ENCODE measurements around the gene CUEDC2.
A peak's percentile ranks its signal among the peaks of the same experiment; 100 is the strongest.

Gene CUEDC2

DNA sequence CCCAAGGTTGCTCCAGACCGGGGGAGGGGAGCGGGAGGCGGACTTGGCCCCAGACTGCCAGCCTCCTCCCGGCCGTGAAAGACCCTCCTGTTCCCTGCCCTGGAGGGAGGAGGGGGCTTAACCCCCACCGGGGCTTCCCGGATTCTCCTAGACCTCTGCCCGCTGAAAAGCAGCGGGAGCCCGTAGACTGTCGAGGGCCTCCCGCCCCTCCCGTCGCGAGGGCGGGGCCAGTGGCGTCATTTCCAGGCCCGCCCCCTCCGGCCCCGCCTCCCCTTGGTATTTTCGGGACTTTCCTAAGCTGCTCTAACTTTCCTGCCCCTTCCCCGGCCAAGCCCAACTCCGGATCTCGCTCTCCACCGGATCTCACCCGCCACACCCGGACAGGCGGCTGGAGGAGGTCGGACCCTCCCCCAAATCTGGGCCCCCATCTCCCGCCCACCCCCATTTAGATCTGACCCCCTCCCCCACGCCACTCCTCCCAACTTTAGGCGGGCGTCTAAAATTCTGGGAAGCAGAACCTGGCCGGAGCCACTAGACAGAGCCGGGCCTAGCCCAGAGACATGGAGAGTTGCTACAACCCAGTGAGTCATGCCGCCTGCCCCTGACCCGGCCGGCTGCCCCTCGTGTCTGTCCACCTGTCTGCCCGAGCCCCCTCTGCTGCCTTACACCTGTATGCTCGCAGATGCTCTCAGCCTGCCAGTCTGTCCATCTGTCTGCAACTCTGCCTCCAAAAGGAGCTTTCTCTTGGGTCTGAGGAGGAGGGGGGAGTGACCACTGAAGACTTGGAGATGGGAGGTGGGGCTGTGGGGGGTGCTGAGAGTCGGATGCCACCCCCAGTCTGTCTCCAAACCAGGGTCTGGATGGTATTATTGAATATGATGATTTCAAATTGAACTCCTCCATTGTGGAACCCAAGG is 36.7 kb downstream of the CUEDC2 start, which contains the start of gene NFKB2:
Gene NFKB2 (plus strand): TSS at position 306 of the 917 bp plus-strand sequence. CDS start 255 bp downstream, at position 561.
- DNase-seq, result peak; percentile 77

DNA sequence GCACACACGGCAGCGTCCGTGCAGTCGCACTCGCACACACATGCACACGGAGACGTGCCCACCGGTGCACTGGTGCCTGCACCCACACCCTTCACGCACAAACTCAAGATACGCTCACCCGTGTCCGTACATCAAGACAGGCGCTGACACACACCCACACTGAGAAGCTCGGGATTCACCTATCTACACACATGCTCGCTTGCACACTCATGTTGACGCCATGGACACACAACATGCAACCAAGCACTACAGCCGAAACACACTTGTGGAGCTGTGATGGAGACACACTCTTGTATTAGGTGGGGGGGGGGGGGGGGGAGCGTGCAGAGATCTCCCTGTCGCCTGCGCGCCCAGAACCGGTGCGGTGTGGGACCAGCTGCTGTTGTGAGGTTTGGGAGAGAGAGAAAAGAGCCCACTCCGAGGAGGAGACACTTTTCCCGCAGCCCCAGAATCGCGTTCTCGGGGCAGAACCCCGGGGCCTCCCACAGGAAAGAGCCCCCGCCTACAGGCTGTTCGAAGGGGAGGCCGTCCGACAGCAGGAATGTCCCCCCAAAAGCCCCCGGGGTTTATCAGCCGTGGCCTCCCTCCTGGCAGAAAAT is 37.5 kb downstream of the CUEDC2 start:
- DNase-seq, result peak; percentile 45

DNA sequence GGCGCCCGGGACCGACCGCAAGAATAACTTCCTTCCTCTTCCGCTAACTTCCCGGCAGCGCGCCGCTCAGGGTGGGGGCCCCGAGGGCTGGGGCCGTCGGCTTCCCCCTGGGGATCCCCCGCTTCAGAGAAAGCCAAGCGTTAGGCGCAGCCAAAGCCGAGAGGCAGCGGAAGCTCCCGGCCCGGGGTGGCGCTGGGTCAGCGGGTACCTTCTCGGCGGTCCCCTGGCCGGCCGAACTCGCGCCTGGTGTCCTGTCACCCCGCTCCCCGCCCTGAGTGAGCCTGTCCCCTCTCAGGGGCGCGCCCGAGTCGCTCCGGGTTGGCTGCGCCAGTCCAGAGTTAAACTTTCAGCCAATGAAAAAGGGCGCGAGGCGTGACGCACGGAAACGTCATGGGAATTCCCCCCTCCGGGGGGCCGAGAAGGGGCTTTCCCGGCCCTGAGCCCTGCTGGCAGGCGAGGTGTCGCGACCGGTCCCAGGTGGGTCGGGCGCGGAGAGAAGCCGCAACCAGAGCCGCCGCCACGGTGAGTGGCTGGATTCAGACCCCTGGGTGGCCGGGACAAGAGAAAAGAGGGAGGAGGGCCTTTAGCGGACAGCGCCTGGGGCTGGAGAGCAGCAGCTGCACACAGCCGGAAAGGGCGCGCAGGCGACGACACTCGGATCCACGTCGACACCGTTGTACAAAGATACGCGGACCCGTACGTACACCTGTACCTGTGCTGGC is 38.1 kb downstream of the CUEDC2 start:
- DNase-seq, result peak; percentile 93

DNA sequence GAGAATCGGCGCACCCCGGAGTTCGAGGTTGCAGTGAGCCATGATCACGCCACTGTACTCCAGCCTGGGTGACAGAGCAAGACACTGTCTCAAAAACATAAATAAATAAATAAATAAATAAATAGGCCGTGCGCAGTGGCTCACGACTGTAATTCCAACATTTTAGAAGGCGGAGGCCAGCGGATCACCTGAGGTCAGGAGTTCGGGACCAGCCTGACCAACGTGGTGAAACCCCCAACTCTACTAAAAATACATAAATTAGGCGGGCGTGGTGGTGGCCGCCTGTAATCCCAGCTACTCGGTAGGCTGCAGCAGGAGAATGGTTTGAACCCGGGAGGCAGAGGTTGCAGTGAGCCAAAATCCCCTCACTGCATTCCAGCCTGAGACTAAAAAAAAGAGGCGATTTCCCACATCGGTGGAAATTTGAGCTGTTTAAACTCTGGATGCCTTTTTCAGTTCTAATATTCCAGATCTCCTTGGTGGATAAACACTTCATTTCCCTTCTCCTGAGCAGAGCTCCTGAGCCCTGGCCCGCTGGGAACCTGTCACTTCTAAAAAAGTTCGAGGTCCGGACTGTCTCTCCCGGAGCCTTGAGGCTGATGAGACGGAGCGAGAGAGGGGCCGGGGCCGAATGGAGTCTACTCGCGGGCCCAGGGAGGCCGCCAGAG is 38.8 kb downstream of the CUEDC2 start:
- no peak for DNase-seq

DNA sequence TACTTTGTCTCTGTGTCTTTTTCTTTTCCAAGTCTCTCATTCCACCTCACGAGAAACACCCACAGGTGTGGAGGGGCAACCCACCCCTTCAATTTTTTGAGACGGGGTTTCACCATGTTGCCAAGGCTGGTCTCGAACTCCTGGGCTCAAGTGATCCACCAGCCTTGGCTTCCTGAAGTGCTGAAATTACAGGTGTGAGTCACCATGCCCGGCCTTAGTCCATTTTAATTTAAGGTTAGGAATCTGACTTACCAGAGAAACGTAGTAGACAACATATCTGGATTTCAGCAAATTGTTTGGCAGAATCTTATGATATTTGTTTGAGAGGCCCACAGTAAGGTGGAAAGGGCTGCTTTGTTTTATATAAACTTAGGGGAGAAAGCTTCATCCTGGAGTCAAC is 40.1 kb downstream of the CUEDC2 start:
- no peak for DNase-seq

DNA sequence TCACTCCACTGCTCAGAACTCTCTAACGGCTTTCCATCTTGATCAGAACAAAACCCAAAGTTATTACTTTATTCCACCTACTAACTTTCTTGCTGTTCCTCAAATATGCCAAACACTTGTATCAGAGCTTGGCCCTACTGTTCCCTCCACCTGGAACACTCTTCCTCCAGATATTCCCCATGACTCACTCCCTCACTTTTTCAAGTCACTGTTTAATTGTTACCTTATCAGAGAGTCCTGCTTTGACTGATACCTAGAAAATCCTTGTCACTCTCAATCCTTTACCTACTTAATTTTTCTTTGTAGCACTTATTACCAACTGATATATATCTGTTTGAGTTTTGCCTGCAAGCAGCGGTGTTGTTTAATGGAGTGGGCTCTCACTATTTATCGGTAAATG is 42.5 kb downstream of the CUEDC2 start:
- no peak for DNase-seq

DNA sequence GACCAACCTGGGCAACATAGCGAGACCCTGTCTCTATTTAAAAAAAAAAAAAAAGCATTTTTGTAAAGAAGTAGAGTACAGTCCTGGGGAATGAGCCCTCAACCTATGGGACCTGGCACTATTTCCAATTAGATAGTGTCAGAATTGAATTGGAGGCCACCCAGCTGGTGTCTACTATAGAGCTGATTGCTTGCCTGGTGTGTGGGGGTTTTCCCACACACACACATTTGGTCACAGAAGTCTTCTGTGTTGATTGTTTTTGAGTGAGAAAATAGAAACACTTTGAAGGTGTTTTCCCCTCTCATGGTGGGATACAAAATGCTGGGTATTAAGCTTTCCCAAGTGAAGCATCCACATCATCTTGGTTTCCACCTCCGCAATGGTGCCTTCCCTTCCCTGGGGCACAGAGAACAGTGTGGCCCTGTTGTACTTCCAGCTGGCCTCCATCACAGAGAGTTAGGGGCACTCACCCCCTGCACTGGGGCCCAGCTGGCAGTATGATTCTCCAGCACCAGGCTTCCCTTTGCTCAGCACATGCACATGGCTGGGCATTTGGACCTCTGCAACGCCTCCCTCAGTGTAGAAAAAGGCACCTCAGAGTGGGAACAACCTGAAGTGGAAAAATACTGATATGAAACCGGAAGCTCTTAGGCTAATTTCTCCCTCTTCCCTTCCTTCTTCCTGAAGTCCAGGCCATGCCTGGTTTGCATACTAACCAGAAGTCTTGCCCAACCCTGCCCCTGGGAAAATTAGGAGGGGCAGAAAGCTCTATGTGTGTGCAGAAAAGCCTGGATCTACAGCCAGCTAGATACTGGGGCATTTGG is 47.6 kb downstream of the CUEDC2 start:
- DNase-seq, result no peak

DNA sequence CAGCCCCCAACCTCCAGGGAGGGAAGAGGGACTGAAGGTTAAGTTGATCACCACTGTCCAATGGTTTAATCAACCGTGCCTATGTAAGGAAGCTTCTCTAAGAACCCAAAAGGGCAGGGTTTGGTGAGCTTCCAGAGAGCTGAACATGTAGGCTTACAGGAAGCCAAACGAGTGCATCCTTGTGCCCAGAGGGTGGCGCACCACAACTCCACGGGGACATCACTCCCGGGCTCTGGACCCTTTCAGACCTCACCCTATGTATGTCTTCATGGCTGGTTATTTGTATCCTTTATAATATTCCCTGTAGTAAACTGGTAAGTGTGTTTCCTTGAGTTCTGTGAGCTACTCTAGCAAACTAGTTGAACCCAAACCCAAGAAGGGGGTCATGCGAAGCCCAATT is 48.3 kb downstream of the CUEDC2 start:
- DNase-seq, result peak; percentile 19

DNA sequence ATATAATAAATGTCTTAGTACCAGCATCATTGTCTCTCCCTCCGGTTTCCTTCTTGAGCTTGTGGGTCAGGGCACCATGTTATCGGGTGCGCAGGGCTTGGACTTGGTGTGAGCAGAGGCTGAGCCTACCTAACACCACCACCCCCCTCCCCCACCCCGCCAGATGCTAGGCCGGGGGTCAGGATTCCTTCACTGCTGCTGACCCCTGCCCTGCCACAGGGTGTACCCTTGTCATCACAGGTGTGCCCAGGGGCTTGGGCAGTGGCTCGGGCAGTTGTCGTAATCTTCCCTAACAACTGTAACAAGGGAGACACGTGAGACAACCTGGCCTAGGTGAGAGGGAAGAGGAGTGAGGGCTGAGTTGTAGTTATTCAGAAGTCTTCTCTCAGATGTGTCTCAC is 49.5 kb downstream of the CUEDC2 start:
- DNase-seq, result no peak

DNA sequence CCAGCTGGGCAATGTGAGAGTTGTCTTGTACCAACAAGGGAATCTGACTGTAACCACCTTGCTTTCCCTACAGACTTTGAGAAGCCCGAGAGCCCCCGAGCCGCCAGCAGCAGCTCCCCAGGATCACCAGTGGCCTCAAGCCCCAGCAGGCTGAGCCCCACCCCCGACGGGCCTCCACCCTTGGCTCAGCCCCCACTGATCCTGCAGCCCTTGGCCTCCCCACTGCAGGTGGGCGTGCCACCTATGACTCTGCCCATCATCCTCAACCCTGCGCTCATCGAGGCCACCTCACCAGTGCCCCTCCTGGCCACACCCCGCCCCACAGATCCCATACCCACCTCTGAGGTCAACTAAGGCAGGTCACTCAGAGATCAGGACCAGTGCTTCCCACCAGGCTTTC is 50.4 kb downstream of the CUEDC2 start:
- no peak for DNase-seq

DNA sequence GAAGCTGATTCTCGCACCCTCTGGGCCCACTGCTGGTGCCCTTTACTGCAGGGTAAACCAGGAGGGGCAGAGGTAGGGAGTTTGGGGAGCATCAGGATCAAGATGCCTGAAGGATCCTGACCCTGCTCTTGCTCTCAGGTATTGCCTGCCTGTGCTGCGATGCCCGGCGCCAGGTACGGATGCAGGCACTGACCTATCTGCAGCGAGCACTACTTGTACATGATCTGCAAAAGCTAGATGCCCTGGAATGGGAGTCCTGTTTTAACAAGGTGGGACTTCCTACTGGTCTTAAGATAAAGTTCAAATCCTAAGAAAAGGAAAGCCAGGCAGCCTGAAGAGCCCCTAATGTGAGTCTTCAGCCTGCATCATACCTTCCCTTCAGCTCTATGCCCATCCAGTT is 53.0 kb downstream of the CUEDC2 start:
- no peak for DNase-seq

DNA sequence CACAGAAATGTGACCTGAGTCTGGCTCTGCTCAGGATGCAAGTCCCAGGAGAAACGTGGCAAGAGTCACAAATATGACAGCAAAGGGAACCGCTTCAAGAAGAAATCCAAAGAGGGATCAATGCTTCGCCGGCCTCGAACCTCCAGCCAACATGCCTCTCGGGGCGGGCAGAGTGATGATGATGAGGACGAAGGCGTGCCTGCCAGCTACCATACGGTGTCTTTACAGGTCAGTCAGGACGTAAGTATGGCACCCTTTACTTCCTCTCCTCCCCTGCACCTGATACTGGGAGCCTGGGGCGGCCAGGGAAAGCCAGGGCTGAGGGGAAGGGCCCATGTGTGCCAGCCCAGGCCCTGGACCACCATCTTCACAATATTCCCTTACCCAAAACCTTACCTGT is 55.5 kb downstream of the CUEDC2 start:
- DNase-seq, result no peak

DNA sequence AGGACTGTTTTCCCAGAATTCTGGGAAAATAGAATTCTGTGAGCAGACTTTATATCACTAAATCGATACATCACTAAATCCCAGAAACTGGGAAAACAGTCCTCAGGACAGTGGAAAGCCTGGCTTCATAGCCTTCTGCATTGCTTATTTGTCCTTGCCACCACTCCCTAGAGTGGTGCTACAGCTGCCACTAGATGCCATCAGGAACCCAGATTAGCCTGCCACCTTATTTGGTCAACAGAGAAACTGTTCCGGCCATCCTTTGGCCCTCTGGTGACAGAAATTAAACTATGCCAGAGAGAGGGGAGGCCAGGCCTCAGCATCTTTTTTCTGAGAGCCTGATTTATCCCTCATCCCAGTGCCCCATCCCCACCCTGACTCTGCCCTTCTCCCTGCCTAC is 56.5 kb downstream of the CUEDC2 start:
- no peak for DNase-seq

DNA sequence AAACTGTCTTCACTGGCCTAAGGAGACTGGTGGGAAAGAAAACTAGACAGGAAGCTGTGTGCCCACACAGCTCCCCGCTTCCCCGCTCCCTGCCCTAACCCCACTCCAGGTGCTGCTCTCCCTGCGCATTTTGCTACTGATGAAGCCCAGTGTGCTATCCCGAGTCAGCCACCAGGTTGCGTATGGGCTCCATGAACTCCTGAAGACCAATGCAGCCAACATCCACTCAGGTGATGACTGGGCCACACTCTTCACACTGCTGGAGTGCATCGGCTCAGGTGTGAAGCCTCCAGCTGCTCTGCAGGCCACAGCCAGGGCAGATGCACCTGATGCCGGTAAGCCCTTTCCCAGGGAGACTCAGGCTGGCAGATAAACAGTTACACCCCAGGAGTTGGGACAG is 57.1 kb downstream of the CUEDC2 start:
- no peak for DNase-seq
